WI38 (cell line): ENCODE measurements around the gene ANO6.

Experiments
- H3K4me3 ChIP-seq: 2 replicates; pipeline ENCODE4 v1.5.1; 2011; ENCODE audit warnings: low read depth, mild to moderate bottlenecking, control low read depth, low read length
- TF ChIP-seq, protein P1 (sequence below): IDR thresholded peaks from 2 replicates; pipeline ENCODE4 v1.5.1; 2012; ENCODE audit warnings: low read depth, mild to moderate bottlenecking, control low read depth, low read length

ANO6 gene

DNA sequence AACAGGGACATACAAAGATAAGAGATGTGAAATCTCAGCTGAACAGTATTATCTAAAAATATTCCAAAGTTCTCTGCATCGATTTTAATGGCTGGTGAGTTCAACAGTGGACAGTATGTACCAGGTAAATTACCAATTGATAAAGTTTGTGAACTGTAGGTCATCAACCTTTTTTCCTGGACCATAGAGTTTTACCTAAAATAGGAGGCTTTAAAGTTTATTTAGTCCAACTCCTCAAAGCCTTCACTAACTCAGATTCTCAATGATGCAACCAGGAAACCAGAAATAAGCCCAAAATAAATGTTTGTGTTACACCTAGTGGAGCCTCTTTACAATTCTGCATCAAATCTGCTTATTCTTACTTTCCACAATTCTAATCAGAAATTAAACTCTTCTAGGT is 205.8 kb downstream of the ANO6 start:
- TF ChIP-seq, protein P1, sequence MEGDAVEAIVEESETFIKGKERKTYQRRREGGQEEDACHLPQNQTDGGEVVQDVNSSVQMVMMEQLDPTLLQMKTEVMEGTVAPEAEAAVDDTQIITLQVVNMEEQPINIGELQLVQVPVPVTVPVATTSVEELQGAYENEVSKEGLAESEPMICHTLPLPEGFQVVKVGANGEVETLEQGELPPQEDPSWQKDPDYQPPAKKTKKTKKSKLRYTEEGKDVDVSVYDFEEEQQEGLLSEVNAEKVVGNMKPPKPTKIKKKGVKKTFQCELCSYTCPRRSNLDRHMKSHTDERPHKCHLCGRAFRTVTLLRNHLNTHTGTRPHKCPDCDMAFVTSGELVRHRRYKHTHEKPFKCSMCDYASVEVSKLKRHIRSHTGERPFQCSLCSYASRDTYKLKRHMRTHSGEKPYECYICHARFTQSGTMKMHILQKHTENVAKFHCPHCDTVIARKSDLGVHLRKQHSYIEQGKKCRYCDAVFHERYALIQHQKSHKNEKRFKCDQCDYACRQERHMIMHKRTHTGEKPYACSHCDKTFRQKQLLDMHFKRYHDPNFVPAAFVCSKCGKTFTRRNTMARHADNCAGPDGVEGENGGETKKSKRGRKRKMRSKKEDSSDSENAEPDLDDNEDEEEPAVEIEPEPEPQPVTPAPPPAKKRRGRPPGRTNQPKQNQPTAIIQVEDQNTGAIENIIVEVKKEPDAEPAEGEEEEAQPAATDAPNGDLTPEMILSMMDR, result no peak
- no peak overlapping the region for H3K4me3 ChIP-seq

DNA sequence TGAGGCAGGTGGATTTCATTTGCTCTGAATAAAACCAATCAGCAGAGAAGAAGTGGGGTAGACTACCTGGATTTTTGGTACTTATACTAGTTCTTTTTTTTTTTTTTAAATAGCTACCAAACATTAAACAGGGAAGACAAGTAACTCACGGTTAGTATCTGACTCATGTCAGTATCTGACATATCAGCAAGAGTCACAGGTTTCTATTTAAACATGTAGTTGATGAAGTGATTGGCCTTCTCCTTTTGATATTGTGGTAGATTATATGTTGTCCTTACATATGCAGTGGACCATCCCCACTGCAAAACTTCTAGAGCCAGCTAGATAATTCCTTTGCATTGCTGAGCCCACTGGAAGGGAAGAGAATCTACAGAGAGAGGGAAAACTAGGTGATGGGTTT is 208.0 kb downstream of the ANO6 start:
- TF ChIP-seq, protein P1, result no peak

DNA sequence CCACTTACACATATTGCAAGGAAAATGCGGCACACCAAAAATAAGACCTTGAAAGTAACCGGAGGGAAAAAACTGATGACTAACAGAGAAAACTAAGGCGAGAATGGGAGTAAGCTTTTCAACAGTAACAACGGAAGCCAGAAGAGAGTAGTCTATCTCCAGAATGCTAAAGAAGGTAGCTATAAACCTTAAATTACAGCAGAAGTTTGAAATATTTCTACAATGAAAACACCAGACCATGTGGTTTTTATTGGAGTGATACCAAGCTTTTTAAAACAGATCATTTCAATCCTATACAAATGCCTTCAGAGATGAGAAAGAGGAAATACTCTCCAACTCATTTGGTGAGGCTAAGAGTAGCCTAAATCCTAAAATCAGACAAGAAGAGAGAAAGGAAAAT is 209.5 kb downstream of the ANO6 start:
- TF ChIP-seq, protein P1, result no peak
- no peak overlapping the region for H3K4me3 ChIP-seq

More for the DNA sequence above, 208.0 kb downstream of the ANO6 start:
- H3K4me3 ChIP-seq, result no peak overlapping the region

DNA sequence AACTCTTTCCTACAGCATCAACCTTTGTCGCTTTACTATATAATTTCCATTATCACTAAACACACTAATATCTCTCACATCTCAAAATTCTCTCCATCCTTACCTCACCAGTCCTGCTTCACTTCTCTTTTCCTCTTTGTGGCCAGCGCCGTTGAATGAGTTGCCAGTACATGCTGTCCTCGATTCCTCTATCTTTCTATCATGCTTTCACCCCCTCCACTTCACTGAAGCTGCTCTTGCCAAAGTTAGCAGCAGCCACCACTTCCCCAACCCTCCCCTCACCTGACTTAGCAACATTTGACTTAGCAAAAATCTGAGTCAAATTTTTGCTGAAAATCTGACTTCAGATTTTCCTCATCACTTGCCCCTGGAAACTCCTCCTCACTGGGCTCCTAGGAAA is 210.4 kb downstream of the ANO6 start:
- TF ChIP-seq, protein P1, result no peak
- no peak overlapping the region for H3K4me3 ChIP-seq

DNA sequence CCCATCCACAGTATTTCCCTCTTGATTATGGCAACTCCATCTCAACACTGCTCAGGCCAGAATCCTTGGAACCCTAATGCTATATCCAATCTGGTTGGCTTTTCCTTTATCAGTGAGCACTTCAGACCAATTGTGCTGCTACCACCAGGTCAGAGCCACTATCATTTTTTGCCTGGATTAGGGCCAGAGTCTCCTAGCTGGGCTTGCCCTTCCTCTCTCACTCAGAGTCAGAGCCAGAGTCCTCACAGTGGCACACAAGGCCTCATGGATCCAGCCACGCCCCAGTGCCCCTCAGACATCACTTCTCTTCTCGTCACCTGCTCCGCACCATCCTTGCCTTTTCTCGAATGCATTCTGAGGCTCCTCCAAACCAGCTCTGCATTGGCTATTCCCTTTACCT is 211.1 kb downstream of the ANO6 start:
- no peak overlapping the region for H3K4me3 ChIP-seq
- TF ChIP-seq, protein P1, result no peak

DNA sequence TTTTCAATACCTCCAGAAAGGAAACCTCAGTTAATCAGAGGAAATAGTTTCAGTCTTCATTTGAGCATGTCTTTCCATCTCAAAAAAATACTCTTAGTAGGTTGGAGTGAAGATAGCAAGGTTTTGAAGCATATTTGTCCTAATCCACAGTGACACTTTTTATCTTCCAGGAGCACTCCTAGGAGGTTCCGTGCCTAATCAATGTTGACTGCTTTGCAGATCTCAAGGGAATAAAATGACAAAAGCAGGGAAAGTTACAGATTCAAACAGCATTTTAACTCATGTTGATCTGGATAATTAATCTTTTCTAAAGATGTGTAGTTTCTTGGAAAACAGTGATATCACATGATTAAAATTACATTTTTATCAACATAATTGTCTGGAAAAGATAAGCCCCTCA is 213.9 kb downstream of the ANO6 start:
- no peak overlapping the region for H3K4me3 ChIP-seq
- TF ChIP-seq, protein P1, result no peak

DNA sequence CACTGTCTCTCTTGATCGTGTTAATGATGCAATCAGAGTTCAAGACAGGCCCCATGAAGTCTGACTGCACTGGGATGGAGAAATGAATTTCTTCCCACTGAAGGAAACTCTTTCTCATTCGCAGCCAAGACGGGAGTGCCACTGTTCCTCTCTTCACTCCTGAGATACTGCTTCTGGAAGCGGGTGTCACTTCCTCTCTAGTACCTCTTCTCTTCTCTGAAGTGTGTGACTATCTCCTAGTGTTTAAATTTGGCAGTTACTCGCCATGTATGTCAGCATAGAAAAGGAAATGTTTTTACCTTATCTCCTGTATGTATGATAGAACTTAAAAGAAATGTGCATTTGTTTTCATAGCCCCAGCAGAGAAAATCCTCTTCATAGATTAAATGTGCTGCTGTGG is 215.2 kb downstream of the ANO6 start:
- TF ChIP-seq, protein P1, result no peak
- H3K4me3 ChIP-seq, result no peak overlapping the region
